HTERT RPE-1 (cell line): ENCODE measurements around the gene CMTM4.
"Not testable (repeated sequence)": the region's sequence is repeated elsewhere in the genome, so short reads cannot be mapped to it uniquely, and the experiment has no call there.

Experiments used
- in situ Hi-C: fragments of 300-500 bp; cut with MboI; formaldehyde crosslinking; loops from 4 replicates; pipeline ENCODE4 v1.14.3; 2020; ENCODE audit warnings: low sequenced_read_pairs

CMTM4 gene

DNA sequence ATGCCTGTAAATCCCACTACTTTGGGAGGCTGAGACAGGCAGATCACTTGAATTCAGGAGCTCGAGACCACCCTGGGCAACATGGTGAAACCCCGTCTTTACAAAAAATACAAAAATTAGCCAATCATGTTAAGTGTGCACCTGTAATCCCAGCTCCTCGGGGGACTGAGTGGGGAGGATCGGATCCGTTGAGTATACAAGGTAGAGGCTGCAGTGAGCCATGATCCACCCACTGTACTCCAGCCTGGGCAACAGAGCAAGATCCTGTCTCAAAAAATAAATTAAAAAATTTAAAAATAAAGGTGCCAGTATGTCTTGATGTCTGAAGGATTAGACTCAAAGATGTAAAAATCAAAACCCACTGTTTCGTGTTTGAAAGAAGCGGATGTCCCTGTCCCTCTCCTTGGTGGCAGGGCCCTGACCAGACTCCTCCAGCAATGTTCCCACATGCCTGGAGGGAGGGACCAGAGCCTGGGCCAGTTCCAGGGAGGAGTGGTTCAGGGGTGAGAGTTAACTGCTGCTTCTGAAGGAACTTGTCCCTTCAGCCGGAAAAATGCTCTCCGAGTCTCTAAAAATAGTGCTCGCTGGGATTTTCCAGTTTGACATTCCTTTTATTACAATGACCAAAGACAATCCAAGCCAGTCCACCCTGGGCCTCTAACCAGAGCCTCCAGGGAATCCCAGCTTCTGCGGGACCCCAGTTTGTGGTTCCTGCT lies 9.4 kb upstream of the CMTM4 start:
- in situ Hi-C loops = no loop called here

DNA sequence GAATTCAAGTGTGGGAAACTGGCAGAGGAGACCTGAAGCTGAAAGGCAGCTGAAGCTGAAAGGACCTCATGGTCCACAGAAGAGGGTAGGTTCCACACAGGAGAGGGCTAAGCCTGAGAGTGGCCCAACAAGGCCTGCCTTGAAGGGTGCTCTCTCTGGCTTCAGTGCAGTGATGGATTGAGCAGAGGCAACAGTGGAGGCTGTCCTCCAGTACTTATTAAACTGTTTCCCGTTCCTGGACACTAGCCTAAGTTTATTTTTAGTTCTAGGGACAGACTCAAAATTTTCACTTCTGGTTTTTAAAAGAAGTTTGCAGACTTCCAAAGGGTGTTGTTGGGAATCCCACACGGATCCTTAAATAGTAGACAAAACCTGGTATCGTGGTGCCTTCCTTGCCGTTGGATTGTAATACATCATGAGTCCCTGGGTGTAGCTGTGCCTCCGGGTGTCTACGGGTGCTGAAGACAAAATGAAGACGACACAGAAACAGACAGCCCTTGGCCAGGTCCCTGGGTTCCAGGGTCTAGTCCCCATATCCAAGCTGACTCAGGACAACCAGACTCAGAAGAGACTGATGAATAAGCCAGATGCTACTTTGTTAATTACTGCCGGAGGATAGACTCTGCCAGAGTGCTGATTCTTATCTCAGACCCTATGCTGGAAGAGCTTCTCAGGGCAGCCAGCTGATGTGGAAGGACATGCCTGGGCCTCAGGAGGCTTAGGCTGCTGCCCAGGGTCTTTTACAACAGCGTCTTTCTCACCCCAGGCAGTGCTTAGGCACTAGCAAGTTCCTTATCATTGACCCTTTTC lies 7.1 kb upstream of the CMTM4 start:
- in situ Hi-C loops = no loop called here

- in situ Hi-C loops = no loop called here
Observed at GRCh38 chr16:66701516-66701915, 5.0 kb upstream of the CMTM4 start.

GRCh38 chr16:66701026-66701425 lies 4.5 kb upstream of the CMTM4 start:
- in situ Hi-C loops = no loop called here

- in situ Hi-C loops = no loop called here
Observed at GRCh38 chr16:66699898-66700297, 3.4 kb upstream of the CMTM4 start.

GRCh38 chr16:66698046-66698445 lies 1.5 kb upstream of the CMTM4 start:
- in situ Hi-C loops = no loop called here

DNA sequence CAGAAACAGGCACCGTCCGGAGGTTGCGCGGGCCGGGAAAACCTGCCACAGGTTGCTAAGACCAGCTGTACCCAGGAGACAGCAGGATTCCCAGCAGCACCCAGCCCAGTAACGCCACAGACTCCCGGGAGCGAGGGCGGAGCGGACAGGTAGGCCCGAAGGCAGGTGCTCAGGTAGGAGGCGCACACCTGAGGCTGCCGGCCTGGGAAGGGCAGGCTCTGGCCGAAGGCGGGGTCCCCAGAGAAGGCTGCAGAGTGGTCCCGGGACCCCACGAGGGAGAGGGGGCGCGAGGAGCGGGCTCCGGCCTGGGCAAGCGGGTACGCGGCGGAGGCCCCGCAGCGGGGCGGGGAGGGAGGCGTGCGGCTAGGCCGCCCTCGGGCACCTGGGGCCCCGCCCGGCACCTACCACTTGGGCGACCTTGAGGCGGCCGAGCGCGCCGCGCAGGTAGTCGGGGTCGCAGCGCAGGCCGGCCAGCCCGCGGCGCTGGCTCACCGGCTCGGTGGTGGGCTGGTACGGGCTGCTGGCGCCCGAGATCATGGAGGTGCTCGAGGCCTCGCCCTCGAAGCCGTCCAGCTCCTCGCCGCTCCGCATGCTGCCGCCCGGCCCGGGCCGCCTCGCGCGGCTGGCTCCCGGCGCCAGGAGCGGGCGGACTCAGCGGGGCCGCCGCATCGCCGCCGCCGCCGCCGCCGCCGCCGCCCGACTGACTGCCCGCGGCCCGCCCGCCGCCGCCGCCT lies 441 bp downstream of the CMTM4 start:
- in situ Hi-C loops = no loop called here

DNA sequence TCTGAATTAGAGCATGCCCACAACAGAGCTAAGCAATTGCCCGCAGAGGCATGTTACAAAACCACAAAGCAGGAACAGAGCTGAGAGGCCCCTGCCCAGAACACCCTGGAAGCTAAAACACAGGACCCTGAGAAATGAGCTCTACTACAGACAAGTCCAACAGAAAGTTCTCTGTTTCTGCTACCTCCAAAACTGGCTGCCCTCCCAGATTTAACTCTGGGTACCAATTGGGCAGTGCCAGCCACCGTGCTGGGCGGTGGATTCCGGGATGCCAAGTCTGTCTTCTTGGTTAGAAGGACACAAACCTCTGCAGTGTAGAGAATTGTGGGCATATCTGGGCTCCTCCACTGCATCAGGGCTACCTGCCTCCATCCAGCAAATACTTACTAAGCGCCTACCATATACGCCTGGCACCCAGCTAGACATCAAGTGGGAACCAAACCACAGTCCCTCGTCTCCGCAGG lies 1.0 kb downstream of the CMTM4 start:
- in situ Hi-C loops = no loop called here

GRCh38 chr16:66693149-66693548 lies 3.4 kb downstream of the CMTM4 start:
- in situ Hi-C loops = no loop called here

- in situ Hi-C loops = no loop called here
Observed at GRCh38 chr16:66692341-66692740, 4.2 kb downstream of the CMTM4 start.

DNA sequence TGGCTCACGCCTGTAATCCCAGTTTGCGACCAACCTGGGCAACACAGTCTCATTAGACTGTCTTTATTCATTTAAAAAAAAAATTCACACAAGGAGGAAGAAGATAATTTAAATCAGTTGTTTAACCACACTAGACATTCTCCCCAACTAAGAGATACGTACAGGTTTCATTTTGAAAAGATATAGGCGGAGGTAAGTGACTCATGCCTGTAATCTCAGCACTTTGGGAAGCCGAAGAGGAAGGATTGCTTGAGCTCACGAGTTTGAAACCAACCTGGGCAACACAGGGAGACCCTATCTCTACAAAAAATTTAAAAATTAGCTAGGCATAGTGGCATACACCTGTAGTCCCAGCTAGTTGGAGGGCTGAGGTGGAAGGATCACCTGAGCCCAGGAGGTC lies 5.3 kb downstream of the CMTM4 start:
- in situ Hi-C loops = no loop called here

- in situ Hi-C loops = no loop called here
Observed at GRCh38 chr16:66690106-66690847, 6.3 kb downstream of the CMTM4 start.

DNA sequence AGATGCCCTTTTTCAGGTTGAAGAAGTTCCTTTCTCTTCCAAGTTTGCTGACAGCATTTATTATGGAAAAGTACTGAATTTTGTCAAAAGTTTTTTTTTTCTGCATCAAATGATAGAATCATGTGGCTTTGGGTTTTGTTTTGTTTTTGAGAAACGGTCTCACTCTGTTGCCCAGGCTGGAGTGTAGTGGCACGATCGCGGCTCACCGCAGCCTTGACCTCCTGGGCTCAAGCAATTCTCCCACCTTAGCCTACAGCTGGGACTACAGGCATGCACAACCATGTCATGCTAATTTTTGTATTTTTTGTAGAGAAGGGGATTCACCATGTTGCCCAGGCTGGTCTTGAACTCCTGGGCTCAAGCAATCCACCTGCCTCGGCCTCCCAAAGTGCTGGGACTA lies 7.3 kb downstream of the CMTM4 start:
- in situ Hi-C loops = no loop called here

DNA sequence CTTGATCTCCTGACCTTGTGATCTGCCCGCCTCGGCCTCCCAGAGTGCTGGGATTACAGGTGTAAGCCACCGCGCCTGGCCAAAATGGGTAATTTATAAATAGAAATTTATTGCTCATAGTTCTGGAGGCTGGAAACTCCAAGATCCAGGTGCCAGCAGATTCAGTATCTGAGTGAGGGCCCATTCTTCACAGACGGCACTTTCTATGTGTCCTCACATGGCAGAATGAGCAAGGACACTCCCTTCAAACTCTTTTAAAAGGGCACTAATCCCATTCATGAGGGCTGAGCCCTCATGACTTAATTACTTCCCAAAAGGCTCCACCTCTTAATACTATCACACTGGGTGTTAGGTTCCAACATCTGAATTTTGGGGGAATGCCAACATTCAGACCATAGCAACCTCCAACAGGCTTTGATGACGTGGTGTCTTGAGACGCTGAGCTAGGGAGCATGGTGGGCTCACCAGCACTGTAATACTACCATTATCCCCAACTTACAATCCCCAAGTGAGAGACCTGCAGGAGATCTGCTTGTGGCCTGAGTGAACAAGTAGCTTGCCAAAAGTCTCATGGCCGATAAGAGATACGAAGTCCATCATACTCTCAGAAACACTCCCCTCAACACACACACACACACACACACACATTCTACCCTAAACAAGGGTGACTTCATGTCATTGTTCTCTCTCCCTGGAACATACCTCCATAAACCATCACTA lies 8.5 kb downstream of the CMTM4 start:
- in situ Hi-C loops = no loop called here

GRCh38 chr16:66685501-66686115 lies 10.9 kb downstream of the CMTM4 start:
- in situ Hi-C loops = not testable (repeated sequence)

GRCh38 chr16:66682271-66682670 lies 14.3 kb downstream of the CMTM4 start:
- in situ Hi-C loops = no loop called here

- in situ Hi-C loops = no loop called here
Observed at GRCh38 chr16:66681676-66682075, 14.9 kb downstream of the CMTM4 start.

DNA sequence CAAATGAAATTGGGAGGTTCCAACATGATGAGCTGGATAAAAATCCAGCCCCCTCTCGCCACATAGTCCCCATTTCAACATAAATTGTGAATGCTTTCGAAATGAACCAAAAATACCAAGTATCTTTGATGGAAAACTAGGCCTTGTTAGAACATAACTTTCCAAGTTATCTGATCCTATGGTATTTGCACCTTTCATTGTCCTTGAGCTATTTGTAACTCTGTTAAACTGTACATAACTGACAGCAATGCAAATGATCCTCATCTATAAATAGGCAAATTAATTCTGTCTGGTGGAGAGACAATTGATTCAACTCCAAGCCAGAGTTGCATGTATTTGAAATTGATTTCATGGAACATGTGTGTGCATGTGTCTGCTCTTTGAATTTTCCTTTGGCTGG lies 18.2 kb downstream of the CMTM4 start:
- in situ Hi-C loops = no loop called here

- in situ Hi-C loops = no loop called here
Observed at GRCh38 chr16:66677836-66678235, 18.7 kb downstream of the CMTM4 start.

DNA sequence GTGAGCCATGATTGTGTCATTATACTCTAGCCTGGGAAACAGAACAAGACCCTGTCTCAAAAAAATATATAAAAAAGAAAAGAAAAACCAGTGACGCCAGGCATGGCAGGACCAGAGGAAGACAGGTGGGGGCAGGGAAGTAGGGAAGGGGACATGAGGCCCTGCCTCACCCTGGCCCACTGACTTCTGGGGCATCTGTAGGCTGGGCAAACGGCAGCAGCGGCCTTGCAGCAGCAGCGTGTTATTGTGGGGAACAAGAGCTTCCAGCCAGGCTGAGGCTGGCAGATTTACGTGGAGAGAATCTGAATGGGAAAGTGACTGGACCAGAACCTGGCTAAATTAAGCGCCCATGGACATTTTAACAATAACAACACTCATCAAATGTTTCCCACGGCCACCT lies 19.4 kb downstream of the CMTM4 start:
- in situ Hi-C loops = no loop called here
